HepG2 (cell line): ENCODE measurements around the gene MRPL20. TPM values are rescaled to one million over a fixed set of nuclear protein-coding genes. Genes with fewer than 3 reads are reported as not detected.

ENCODE experiments used
- ATAC-seq: fragments of 200-7000 bp; cut with Tn5 transposase; 3 replicates; pipeline ENCODE4 v1.9.1; 2020; ENCODE audit warnings: mild to moderate bottlenecking, moderate library complexity
- BruUV-seq: library from RNA; stranded (reverse); fragments of 400-500 nt; replicated peaks from 2 replicates; lab custom pipeline; 2021; lab: Mats Ljungman, UMichigan
- CTCF ChIA-PET: fragments of 300-600 bp; formaldehyde crosslinking; extraction: SDS; loops from one replicate; lab custom pipeline; 2021; ENCODE audit warnings: low total read pairs, inconsistent platforms, low intra/inter-chr PET ratio; lab: Yijun Ruan, JAX
- POLR2A ChIA-PET: fragments of 350-600 bp; sonication (Branson Sonifier 250); formaldehyde crosslinking; loops from one replicate; lab custom pipeline; 2020; ENCODE audit warnings: antibody characterized with exemption, inconsistent platforms; lab: Yijun Ruan, JAX
- DNase-seq: peaks from one replicate; pipeline ENCODE4 v3.0.0-alpha.2; 2015; ENCODE audit warnings: low spot score
- FAIRE-seq: peaks from 3 replicates; lab custom pipeline; 2011; peaks lifted over from hg19 to GRCh38; lab: Jason Lieb, UNC
- H2AFZ ChIP-seq: one replicate; pipeline ENCODE4 v1.6.1; 2011; ENCODE audit warnings: low read length, inconsistent platforms
- H3K27ac ChIP-seq: fragments of 300-600 bp; 3 replicates; pipeline ENCODE4 v1.8.0; 2011; ENCODE audit warnings: mixed run types, mild to moderate bottlenecking, mixed read lengths, low read length, inconsistent platforms; ENCODE audit not compliant: insufficient read depth; ENCODE audit errors: extremely low read length
- H3K27me3 ChIP-seq, 2 experiments: fragments of 200-600 bp in 1 of 2; 2 replicates in 1 of 2; 3 replicates in 1 of 2; pipeline versions ENCODE4 v1.6.0 to v1.8.0; 2011; ENCODE audit warnings: low read length in 2 of 2, mild to moderate bottlenecking in 2 of 2, moderate library complexity in 2 of 2, inconsistent platforms in 1 of 2; ENCODE audit not compliant: insufficient read depth in 2 of 2, control insufficient read depth in 1 of 2
- H3K36me3 ChIP-seq, 2 experiments: fragments of 200-600 bp in 1 of 2; replicated peaks in 1 of 2; 2 replicates in 1 of 2; 3 replicates in 1 of 2; pipeline versions ENCODE4 v1.5.1 to v1.8.0; 2011; ENCODE audit warnings: low read length in 2 of 2, inconsistent platforms in 1 of 2; ENCODE audit not compliant: insufficient read depth in 2 of 2, control insufficient read depth in 1 of 2
- H3K4me1 ChIP-seq: 2 replicates; pipeline ENCODE4 v1.5.1; 2012; ENCODE audit warnings: low read length, inconsistent platforms; ENCODE audit not compliant: insufficient read depth
- H3K4me2 ChIP-seq: 2 replicates; pipeline ENCODE4 v1.6.0; 2011; ENCODE audit warnings: low read depth, low read length, inconsistent platforms
- H3K4me3 ChIP-seq, 3 experiments: fragments of 200-600 bp in 1 of 3; sonication (generic), shearing (Covaris generic) in 1 of 3; replicated peaks in 1 of 3; 2 replicates each; pipeline ENCODE4 v1.5.1; 2011 to 2016; ENCODE audit warnings: low read length in 3 of 3, inconsistent platforms in 2 of 3, low read depth in 2 of 3, mild to moderate bottlenecking in 2 of 3, control low read depth in 1 of 3, mixed read lengths in 1 of 3; ENCODE audit not compliant: insufficient read depth in 1 of 3
- H3K79me2 ChIP-seq: one replicate; pipeline ENCODE4 v1.6.1; 2011; ENCODE audit warnings: low read length, inconsistent platforms; ENCODE audit not compliant: insufficient read depth
- H3K9ac ChIP-seq: 2 replicates; pipeline ENCODE4 v1.6.0; 2011; ENCODE audit warnings: mild to moderate bottlenecking, low read depth, low read length, inconsistent platforms; ENCODE audit not compliant: insufficient read depth
- H3K9me3 ChIP-seq: 2 replicates; pipeline ENCODE4 v1.5.1; 2012; ENCODE audit warnings: mild to moderate bottlenecking, low read length
- H4K20me1 ChIP-seq: 2 replicates; pipeline ENCODE4 v1.6.0; 2011; ENCODE audit warnings: inconsistent platforms, mild to moderate bottlenecking, low read length, moderate library complexity; ENCODE audit not compliant: insufficient read depth
- ATF4 ChIP-seq, 2 experiments: fragments of 450-650 bp in 1 of 2; sonication (generic) in 1 of 2; formaldehyde crosslinking; IDR thresholded peaks; 2 replicates each; pipeline versions ENCODE4 v1.5.0 to v1.8.0; 2020 to 2022; ENCODE audit warnings: mild to moderate bottlenecking in 1 of 2, missing genetic modification reagents in 1 of 2
- DMAP1 ChIP-seq: IDR thresholded peaks from 2 replicates; pipeline ENCODE4 v1.6.1; 2016
- PHB2 ChIP-seq: fragments of 450-650 bp; IDR thresholded peaks from 2 replicates; pipeline ENCODE4 v1.6.1; 2018; ENCODE audit not compliant: partially characterized antibody
- POLR2G ChIP-seq: fragments of 200-400 bp; formaldehyde crosslinking; IDR thresholded peaks from 2 replicates; pipeline ENCODE4 v1.6.1; 2018; ENCODE audit warnings: mild to moderate bottlenecking, low read depth, low read length, moderate library complexity
- RNF219 ChIP-seq: sonication (generic); formaldehyde crosslinking; IDR thresholded peaks from 2 replicates; pipeline ENCODE4 v1.5.0; 2020; ENCODE audit warnings: mild to moderate bottlenecking, missing genetic modification reagents
- SPEN ChIP-seq: sonication (generic); formaldehyde crosslinking; IDR thresholded peaks from 2 replicates; pipeline ENCODE4 v1.5.1; 2020; ENCODE audit warnings: low read depth, mild to moderate bottlenecking, missing genetic modification reagents
- TCF7 ChIP-seq: sonication (generic); IDR thresholded peaks from 2 replicates; pipeline ENCODE4 v1.6.1; 2016; ENCODE audit warnings: antibody characterized with exemption, low read depth
- TGIF2 ChIP-seq: IDR thresholded peaks from 2 replicates; pipeline ENCODE4 v1.6.1; 2016; ENCODE audit warnings: control low read depth, missing compliant biosample characterization
- YEATS2 ChIP-seq: sonication (generic); formaldehyde crosslinking; IDR thresholded peaks from 2 replicates; pipeline ENCODE4 v1.4.0; 2020; ENCODE audit warnings: missing genetic modification reagents, borderline replicate concordance
- YY1 ChIP-seq: IDR thresholded peaks from 2 replicates; pipeline ENCODE4 v1.6.1; 2011; ENCODE audit warnings: low read length, low read depth, moderate library complexity, mild to moderate bottlenecking; ENCODE audit not compliant: insufficient read depth, insufficient replicate concordance
- ZNF512 ChIP-seq: sonication (generic); formaldehyde crosslinking; IDR thresholded peaks from 2 replicates; pipeline ENCODE4 v1.4.0; 2020; ENCODE audit warnings: mild to moderate bottlenecking, missing genetic modification reagents
- ZNF607 ChIP-seq: sonication (generic); formaldehyde crosslinking; IDR thresholded peaks from 2 replicates; pipeline ENCODE4 v1.5.1; 2020; ENCODE audit warnings: missing genetic modification reagents, mild to moderate bottlenecking, borderline replicate concordance
- ZNF761 ChIP-seq: sonication (generic); formaldehyde crosslinking; conservative IDR thresholded peaks from 2 replicates; pipeline ENCODE4 v1.4.0; 2020; ENCODE audit warnings: mild to moderate bottlenecking, missing genetic modification reagents
- WGBS: methylation state at CpG from one replicate; pipeline ENCODE4 v1.1.6; 2017; ENCODE audit warnings: low lambda C conversion rate; 5-methylcytosine and 5-hydroxymethylcytosine counted together
- in situ Hi-C: cut with HindIII; loops from 2 replicates; pipeline ENCODE4 v1.10.0; 2017; ENCODE audit warnings: low pct_unique_long_range_greater_than_20kb; ENCODE audit not compliant: extremely low pct_ligation_motif_present
- intact Hi-C: fragments of 100-400 bp; cut with micrococcal nuclease; formaldehyde crosslinking; loops from one replicate; pipeline ENCODE4 v1.10.0; 2022; ENCODE audit not compliant: unreplicated experiment
- polyA plus RNA-seq, 8 experiments: library from polyadenylated mRNA; depleted of rRNA in 3 of 8; stranded (reverse) in 7 of 8; unstranded in 1 of 8; fragments of >200 nt; fragmentation: Illumina TruSeq in 4 of 8; extraction: Trizol in 4 of 8; gene quantifications; 2 replicates each; pipeline versions ENCODE4 v1.2.1 to v1.2.3, GENCODE V29; 2011 to 2016; ENCODE audit warnings: low read depth in 4 of 8, missing spikeins in 1 of 8, mixed read lengths in 1 of 8; ENCODE audit not compliant: insufficient read depth in 1 of 8
- total RNA-seq, 5 experiments: library from RNA; depleted of rRNA; stranded (reverse); fragments of >200 nt; fragmentation: Illumina TruSeq; extraction: Trizol; gene quantifications; 2 replicates each; pipeline ENCODE4 v1.2.3, GENCODE V29; 2016; ENCODE audit warnings: low read depth in 1 of 5
- TF ChIP-seq, protein P1 (sequence below): sonication (generic); formaldehyde crosslinking; IDR thresholded peaks from 2 replicates; pipeline ENCODE4 v1.4.0; 2020; ENCODE audit warnings: mild to moderate bottlenecking, missing genetic modification reagents

Gene MRPL20
- total and polyA plus RNA-seq, 2 of the 13 experiments (the other 11 are each of a cell fraction or from before 2014, with no cell fraction given): 59.2 to 127 TPM

DNA sequence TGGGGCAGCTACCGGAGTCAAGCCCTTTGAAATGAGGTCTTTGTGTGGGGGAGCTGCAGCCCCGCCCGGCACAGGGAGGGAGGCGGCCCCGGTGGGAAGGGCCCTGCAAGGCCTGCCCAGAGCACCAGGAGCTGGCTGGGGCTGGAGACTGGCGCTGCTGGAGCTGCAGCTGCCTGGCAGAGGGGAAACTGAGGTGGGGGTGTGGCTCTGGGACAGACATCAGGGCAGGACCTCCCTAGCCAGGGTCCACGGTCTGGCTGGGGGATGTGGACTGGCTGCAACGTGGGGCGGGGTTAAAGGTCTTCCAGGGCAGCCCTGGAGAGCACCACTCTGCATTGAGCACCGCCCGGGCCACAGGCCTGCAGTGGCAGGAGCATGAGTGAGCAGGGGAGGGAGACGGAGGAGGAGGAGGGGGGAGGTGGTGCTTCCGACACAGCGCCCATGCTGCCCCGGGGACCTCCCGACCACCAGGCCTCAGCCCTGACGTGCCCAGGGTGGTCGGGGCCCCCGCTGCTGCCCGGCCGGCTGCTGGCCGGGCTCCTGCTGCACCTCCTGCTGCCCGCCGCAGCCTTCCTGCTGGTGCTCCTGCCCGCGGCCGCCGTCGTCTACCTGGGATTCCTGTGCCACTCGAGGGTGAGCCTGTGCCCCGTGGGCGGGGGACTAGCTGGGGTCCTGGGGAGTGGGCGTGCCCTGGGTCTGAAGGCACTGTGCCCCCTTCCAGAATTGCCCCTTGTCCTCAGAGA is 18.8 kb upstream of the MRPL20 start:
- Histone ChIP-seq H2AFZ (no peak overlapping the region), H3K4me2 (peak overlapping the region; percentile 91), H3K4me3 (peak overlapping the region; percentile 58 to 83 (median 59)), H3K9ac (peak overlapping the region; percentile 66), H3K9me3 (no peaks in the 10 kb centered on the region), H3K36me3 (no peaks in the 10 kb centered on the region), H3K79me2 (peaks cover 1% of the 10 kb centered on the region), H4K20me1 (no peaks in the 10 kb centered on the region), H3K27me3 (no peaks in the 10 kb centered on the region; a peak in 1 of 5 replicates), H3K27ac (peak overlapping the region; percentile 42), H3K4me1 (peaks cover 54% of the 10 kb centered on the region)
- WGBS: 0% methylated on average over 3 of the region's 33 CpGs
- ChIA-PET CTCF (no interaction called here), POLR2A (interaction anchor here (0.6 to 3.1 kb wide), 10 partner anchors 8 to 51 kb away, joined by 3 to 21 read pairs (median 5); partner anchors contain the start of genes AURKAIP1, CCNL2 and MRPL20)
- BruUV-seq: no TSS peak
- ATAC-seq (peak; percentile 48), DNase-seq (no peak), FAIRE-seq (no peak)
- in situ Hi-C loops (no loop called here), intact Hi-C loops (no loop called here)
- no peak for TF ChIP-seq ZNF607
- TF ChIP-seq SPEN (CRISPR knock-in tag): peak; percentile 33
- TF ChIP-seq TGIF2 (CRISPR knock-in tag): peak; percentile 69; the same call in 1 of the 2 replicates
- TF ChIP-seq POLR2G: peak; percentile 48
- no peak for TF ChIP-seq ZNF761 (CRISPR knock-in tag)
- TF ChIP-seq ATF4 (CRISPR knock-in tag; IDR thresholded peaks at IDR 0.05): no peak
- TF ChIP-seq YEATS2: no peak
- TF ChIP-seq DMAP1 (CRISPR knock-in tag): no peak; the same call in 1 of the 2 replicates
- no peak for TF ChIP-seq ZNF512
- TF ChIP-seq TCF7: no peak; the same call in 1 of the 2 replicates
- no peak for TF ChIP-seq RNF219 (CRISPR knock-in tag)
- TF ChIP-seq YY1: no peak
- TF ChIP-seq PHB2: no peak
- TF ChIP-seq, protein P1, sequence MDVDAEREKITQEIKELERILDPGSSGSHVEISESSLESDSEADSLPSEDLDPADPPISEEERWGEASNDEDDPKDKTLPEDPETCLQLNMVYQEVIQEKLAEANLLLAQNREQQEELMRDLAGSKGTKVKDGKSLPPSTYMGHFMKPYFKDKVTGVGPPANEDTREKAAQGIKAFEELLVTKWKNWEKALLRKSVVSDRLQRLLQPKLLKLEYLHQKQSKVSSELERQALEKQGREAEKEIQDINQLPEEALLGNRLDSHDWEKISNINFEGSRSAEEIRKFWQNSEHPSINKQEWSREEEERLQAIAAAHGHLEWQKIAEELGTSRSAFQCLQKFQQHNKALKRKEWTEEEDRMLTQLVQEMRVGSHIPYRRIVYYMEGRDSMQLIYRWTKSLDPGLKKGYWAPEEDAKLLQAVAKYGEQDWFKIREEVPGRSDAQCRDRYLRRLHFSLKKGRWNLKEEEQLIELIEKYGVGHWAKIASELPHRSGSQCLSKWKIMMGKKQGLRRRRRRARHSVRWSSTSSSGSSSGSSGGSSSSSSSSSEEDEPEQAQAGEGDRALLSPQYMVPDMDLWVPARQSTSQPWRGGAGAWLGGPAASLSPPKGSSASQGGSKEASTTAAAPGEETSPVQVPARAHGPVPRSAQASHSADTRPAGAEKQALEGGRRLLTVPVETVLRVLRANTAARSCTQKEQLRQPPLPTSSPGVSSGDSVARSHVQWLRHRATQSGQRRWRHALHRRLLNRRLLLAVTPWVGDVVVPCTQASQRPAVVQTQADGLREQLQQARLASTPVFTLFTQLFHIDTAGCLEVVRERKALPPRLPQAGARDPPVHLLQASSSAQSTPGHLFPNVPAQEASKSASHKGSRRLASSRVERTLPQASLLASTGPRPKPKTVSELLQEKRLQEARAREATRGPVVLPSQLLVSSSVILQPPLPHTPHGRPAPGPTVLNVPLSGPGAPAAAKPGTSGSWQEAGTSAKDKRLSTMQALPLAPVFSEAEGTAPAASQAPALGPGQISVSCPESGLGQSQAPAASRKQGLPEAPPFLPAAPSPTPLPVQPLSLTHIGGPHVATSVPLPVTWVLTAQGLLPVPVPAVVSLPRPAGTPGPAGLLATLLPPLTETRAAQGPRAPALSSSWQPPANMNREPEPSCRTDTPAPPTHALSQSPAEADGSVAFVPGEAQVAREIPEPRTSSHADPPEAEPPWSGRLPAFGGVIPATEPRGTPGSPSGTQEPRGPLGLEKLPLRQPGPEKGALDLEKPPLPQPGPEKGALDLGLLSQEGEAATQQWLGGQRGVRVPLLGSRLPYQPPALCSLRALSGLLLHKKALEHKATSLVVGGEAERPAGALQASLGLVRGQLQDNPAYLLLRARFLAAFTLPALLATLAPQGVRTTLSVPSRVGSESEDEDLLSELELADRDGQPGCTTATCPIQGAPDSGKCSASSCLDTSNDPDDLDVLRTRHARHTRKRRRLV (CRISPR knock-in tag): no peak
